Endothelial cell of umbilical vein (primary cell): ENCODE measurements around the gene NR1H4. TPM values are rescaled to one million over a fixed set of nuclear protein-coding genes. Genes with fewer than 3 reads are reported as not detected.
"Not testable (repeated sequence)": the region's sequence is repeated elsewhere in the genome, so short reads cannot be mapped to it uniquely, and the experiment has no call there.

Experiments used
- BruUV-seq: library from RNA; stranded (reverse); fragments of 400-500 nt; replicated peaks from 2 replicates; lab custom pipeline; 2021; lab: Mats Ljungman, UMichigan
- CTCF ChIA-PET: fragments of 300-600, 350-600 bp; sonication (Branson Sonifier 250); formaldehyde crosslinking; loops from one replicate; lab custom pipeline; 2021; ENCODE audit warnings: antibody characterized with exemption, inconsistent platforms; lab: Charles Lee
- POLR2A ChIA-PET: fragments of 300-600, 350-600 bp; sonication (Branson Sonifier 250); formaldehyde crosslinking; loops from one replicate; lab custom pipeline; 2021; ENCODE audit warnings: antibody characterized with exemption, inconsistent platforms; lab: Charles Lee
- DNase-seq: peaks from one replicate; pipeline ENCODE4 v3.0.0-alpha.2; 2011; ENCODE audit warnings: low read depth, low spot score
- FAIRE-seq: peaks from 2 replicates; lab custom pipeline; 2011; peaks lifted over from hg19 to GRCh38; lab: Jason Lieb, UNC
- H2AFZ ChIP-seq: 2 replicates; pipeline ENCODE4 v1.6.0; 2012; ENCODE audit warnings: low read depth, low read length, control low read depth, inconsistent platforms
- H3K27ac ChIP-seq: 2 replicates; pipeline ENCODE4 v1.5.1; 2011; ENCODE audit warnings: low read depth, mild to moderate bottlenecking, control low read depth, low read length, moderate library complexity; ENCODE audit not compliant: insufficient read depth
- H3K27me3 ChIP-seq, 2 experiments: 2 replicates each; pipeline versions ENCODE4 v1.6.0 to v1.6.1; 2011; ENCODE audit warnings: low read length in 2 of 2, mixed read lengths in 1 of 2; ENCODE audit not compliant: control insufficient read depth in 2 of 2, insufficient read depth in 2 of 2
- H3K36me3 ChIP-seq, 2 experiments: 2 replicates in 1 of 2; 3 replicates in 1 of 2; pipeline ENCODE4 v1.5.1; 2011; ENCODE audit warnings: low read length in 2 of 2, mild to moderate bottlenecking in 1 of 2, moderate library complexity in 1 of 2; ENCODE audit not compliant: control insufficient read depth in 2 of 2, insufficient read depth in 2 of 2; ENCODE audit errors: extremely low read depth in 1 of 2
- H3K4me1 ChIP-seq: 3 replicates; pipeline ENCODE4 v1.5.1; 2011; ENCODE audit warnings: mild to moderate bottlenecking, low read length; ENCODE audit not compliant: control insufficient read depth, insufficient read depth; ENCODE audit errors: extremely low read depth
- H3K4me2 ChIP-seq: 2 replicates; pipeline ENCODE4 v1.6.1; 2011; ENCODE audit warnings: low read length, control low read depth, mixed read lengths; ENCODE audit not compliant: insufficient read depth
- H3K4me3 ChIP-seq, 3 experiments: fragments of 200-600 bp in 1 of 3; sonication (generic), shearing (Covaris generic) in 1 of 3; replicated peaks in 1 of 3; 2 replicates each; pipeline ENCODE4 v1.5.1; 2011 to 2016; ENCODE audit warnings: control low read depth in 3 of 3, low read length in 3 of 3, mild to moderate bottlenecking in 2 of 3, inconsistent platforms in 1 of 3, low read depth in 1 of 3, moderate library complexity in 1 of 3; ENCODE audit not compliant: insufficient read depth in 1 of 3
- H3K79me2 ChIP-seq: 2 replicates; pipeline ENCODE4 v1.6.0; 2012; ENCODE audit warnings: low read length, inconsistent platforms; ENCODE audit not compliant: control insufficient read depth, insufficient read depth
- H3K9ac ChIP-seq: replicated peaks from 2 replicates; pipeline ENCODE3; 2011; ENCODE audit warnings: low read length, control low read depth; ENCODE audit not compliant: insufficient read depth; ENCODE audit errors: extremely low read depth
- H3K9me1 ChIP-seq: replicated peaks from 3 replicates; pipeline ENCODE4 v1.6.0; 2011; ENCODE audit warnings: mild to moderate bottlenecking, low read length; ENCODE audit not compliant: control insufficient read depth, insufficient read depth; ENCODE audit errors: extremely low read depth
- H3K9me3 ChIP-seq: replicated peaks from 2 replicates; pipeline ENCODE4 v1.5.1; 2012; ENCODE audit warnings: low read length, inconsistent platforms; ENCODE audit not compliant: control insufficient read depth, insufficient read depth
- H4K20me1 ChIP-seq: replicated peaks from 2 replicates; pipeline ENCODE3; 2011; ENCODE audit warnings: mild to moderate bottlenecking, low read length; ENCODE audit not compliant: control insufficient read depth, insufficient read depth; ENCODE audit errors: extremely low read depth
- EZH2 ChIP-seq: IDR thresholded peaks from 2 replicates; pipeline ENCODE4 v1.6.1; 2012; ENCODE audit warnings: borderline replicate concordance, low read depth, mild to moderate bottlenecking, moderate library complexity, low read length, inconsistent platforms; ENCODE audit not compliant: severe bottlenecking
- MYC ChIP-seq: IDR thresholded peaks from one replicate; pipeline ENCODE4 v1.6.1; 2011; ENCODE audit warnings: mild to moderate bottlenecking, low read depth, low read length
- POLR2A ChIP-seq: IDR thresholded peaks from 2 replicates; pipeline ENCODE4 v1.6.1; 2012; ENCODE audit warnings: low read depth, mild to moderate bottlenecking, control low read depth, low read length
- dilution Hi-C: fragments of 300-500 bp; cut with MboI; formaldehyde crosslinking; loops from one replicate; pipeline ENCODE4 v1.15.0; 2019; ENCODE audit warnings: low sequenced_read_pairs; ENCODE audit not compliant: extremely low pct_ligation_motif_present
- intact Hi-C: fragments of 100-400 bp; cut with micrococcal nuclease; formaldehyde crosslinking; loops from one replicate; pipeline ENCODE4 v1.10.0; 2022
- polyA plus RNA-seq, 4 experiments: library from polyadenylated mRNA; depleted of rRNA in 3 of 4; stranded (reverse) in 3 of 4; unstranded in 1 of 4; fragments of >200 nt; gene quantifications; 2 replicates each; pipeline versions ENCODE4 v1.2.1 to v1.2.3, GENCODE V29; 2011 to 2012; ENCODE audit warnings: missing spikeins in 1 of 4
- total RNA-seq: library from RNA; stranded (reverse); gene quantifications from 2 replicates; pipeline ENCODE4 v1.2.3, GENCODE V29; 2021
- TF ChIP-seq, protein P1 (sequence below), 2 donors: IDR thresholded peaks; 1 replicate in 1 of 2; 2 replicates in 1 of 2; pipeline ENCODE4 v1.5.1; 2011; ENCODE audit warnings: low read length in 2 of 2, mild to moderate bottlenecking in 2 of 2, moderate library complexity in 2 of 2, control low read depth in 1 of 2, inconsistent platforms in 1 of 2, low read depth in 1 of 2; ENCODE audit not compliant: insufficient read depth in 1 of 2; ENCODE audit errors: extremely low read depth in 1 of 2

The NR1H4 gene
- total and polyA plus RNA-seq, 2 donors (not counting 3 experiments of a cell fraction or from before 2014, with no cell fraction given) = not detected

DNA sequence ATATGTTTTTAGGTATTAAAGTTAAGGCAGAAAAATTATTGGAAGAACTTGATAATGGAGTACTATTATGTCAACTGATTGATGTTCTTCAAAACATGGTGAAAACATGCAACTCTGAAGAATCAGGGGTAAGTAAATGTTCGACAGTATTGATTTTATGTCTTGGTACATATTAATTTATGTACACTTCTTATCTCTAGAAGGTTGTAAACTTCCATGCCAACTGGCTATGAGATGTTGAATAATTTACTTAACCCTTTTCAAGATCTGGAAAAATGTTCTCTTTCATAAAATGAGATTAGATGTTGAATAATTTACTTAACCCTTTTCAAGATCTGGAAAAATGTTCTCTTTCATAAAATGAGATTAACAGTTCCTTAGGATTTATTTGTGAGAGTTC lies 128.0 kb downstream of the NR1H4 start:
- no TSS peak for BruUV-seq
- Histone ChIP-seq H3K9ac (no peak overlapping the region), H3K4me2 (no peak overlapping the region), H2AFZ (no peak overlapping the region), H3K9me3 (no peaks in the 10 kb centered on the region), H3K36me3 (no peaks in the 10 kb centered on the region), H3K79me2 (peaks cover 13% of the 10 kb centered on the region), H3K9me1 (no peaks in the 10 kb centered on the region), H3K4me3 (no peak overlapping the region), H4K20me1 (no peaks in the 10 kb centered on the region), H3K27me3 (no peaks in the 10 kb centered on the region), H3K4me1 (no peaks in the 10 kb centered on the region), H3K27ac (no peak overlapping the region)
- dilution Hi-C loops = no loop called here
- ChIA-PET CTCF (no interaction called here), POLR2A (no interaction called here)
- TF ChIP-seq, protein P1, sequence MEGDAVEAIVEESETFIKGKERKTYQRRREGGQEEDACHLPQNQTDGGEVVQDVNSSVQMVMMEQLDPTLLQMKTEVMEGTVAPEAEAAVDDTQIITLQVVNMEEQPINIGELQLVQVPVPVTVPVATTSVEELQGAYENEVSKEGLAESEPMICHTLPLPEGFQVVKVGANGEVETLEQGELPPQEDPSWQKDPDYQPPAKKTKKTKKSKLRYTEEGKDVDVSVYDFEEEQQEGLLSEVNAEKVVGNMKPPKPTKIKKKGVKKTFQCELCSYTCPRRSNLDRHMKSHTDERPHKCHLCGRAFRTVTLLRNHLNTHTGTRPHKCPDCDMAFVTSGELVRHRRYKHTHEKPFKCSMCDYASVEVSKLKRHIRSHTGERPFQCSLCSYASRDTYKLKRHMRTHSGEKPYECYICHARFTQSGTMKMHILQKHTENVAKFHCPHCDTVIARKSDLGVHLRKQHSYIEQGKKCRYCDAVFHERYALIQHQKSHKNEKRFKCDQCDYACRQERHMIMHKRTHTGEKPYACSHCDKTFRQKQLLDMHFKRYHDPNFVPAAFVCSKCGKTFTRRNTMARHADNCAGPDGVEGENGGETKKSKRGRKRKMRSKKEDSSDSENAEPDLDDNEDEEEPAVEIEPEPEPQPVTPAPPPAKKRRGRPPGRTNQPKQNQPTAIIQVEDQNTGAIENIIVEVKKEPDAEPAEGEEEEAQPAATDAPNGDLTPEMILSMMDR (IDR thresholded peaks at IDR 0.05; ENCODE audit: extremely low read depth in 1 of 2, insufficient read depth in 1 of 2, low read depth in 1 of 2, low read length in 2 of 2) = no peak
- TF ChIP-seq EZH2 = no peak
- no peak for TF ChIP-seq POLR2A
- TF ChIP-seq MYC = no peak
- intact Hi-C loops = no loop called here
- DNase-seq (no peak), FAIRE-seq (no peak)

DNA sequence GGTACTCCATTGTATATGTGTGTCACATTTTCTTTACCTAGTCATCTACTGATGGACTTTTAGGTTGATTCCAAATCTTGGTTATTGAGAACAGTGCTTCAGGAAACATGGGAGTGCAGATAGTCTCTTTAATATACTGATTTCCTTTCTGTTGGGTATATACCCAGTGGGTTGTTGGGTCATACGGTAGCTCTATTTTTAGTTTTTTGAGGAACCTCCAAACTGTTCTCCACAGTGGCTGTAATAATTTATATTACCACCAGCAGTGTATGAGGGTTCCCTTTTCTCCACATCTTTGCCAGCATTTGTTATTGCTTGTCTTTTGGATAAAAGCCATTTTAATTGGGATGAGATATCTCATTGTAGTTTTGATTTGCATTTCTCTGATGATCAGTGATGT lies 129.3 kb downstream of the NR1H4 start:
- H3K79me2 ChIP-seq = peaks cover 14% of the 10 kb centered on the region
- H3K36me3 ChIP-seq, H3K4me1 ChIP-seq, intact Hi-C loops, H2AFZ ChIP-seq, H4K20me1 ChIP-seq, H3K9me1 ChIP-seq, dilution Hi-C loops, FAIRE-seq, H3K9me3 ChIP-seq, H3K9ac ChIP-seq, H3K27ac ChIP-seq, H3K27me3 ChIP-seq, H3K4me2 ChIP-seq, DNase-seq, BruUV-seq, H3K4me3 ChIP-seq: not testable (repeated sequence)
- POLR2A ChIA-PET = interaction anchor here (0.6 kb wide), 1 partner anchor 18 kb away, joined by 5 read pairs; no protein-coding TSS in a partner anchor
- CTCF ChIA-PET = interaction anchor here (1.0 kb wide), 1 partner anchor 48 kb away, joined by 4 read pairs; no protein-coding TSS in a partner anchor
